Measurements from ENCODE around the gene SGSH. TPM values are rescaled to one million over a fixed set of nuclear protein-coding genes. Genes with fewer than 3 reads are reported as not detected.
A peak's percentile ranks its signal among the peaks of the same experiment; 100 is the strongest.

The SGSH gene
- total RNA-seq, 1 donor from 2014 or later: 24.0 TPM

DNA sequence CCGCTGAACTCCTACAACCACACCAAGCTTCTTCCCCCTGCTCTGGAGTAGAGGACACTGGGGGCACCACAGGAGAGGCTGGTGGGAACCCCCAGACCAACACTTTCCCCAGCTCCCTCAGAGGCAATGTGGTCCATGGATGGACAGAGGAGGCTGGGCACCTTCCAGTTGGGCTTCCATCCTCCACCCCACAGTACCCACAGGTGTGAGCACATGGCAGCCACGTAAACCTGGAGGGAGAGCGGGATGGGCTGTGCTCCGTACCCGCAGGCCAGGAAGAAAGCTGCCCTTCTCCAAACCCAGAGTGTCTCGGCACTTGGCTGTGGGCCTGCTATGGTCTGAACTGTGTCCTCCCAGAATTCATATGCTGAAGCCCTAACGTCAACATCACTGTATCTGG is 1.7 kb downstream of the SGSH start:
- peaks cover 3% of the 10 kb centered on the region for H3K4me1 Mint-ChIP-seq (ENCODE audit: low read depth, unreplicated experiment)
- H3K27me3 Mint-ChIP-seq (ENCODE audit: low read depth, unreplicated experiment): no peaks in the 10 kb centered on the region
- FAIRE-seq: no peak
- no peak for DNase-seq (ENCODE audit: low read depth)
- H3K4me2 ChIP-seq (ENCODE audit: low read length): no peak overlapping the region
- H3K4me3 ChIP-seq (ENCODE audit: insufficient read depth, low read depth, low read length): no peak overlapping the region
- peaks cover 10% of the 10 kb centered on the region for H3K4me1 ChIP-seq (ENCODE audit: insufficient read depth, low read length)
- H3K9me3 Mint-ChIP-seq (ENCODE audit: unreplicated experiment): no peaks in the 10 kb centered on the region
- H3K27ac ChIP-seq (ENCODE audit: low read depth, low read length): no peak overlapping the region
- no peak overlapping the region for H2AFZ ChIP-seq (ENCODE audit: low read depth, low read length)
- peak overlapping the region; percentile 50 for H3K4me3 Mint-ChIP-seq (ENCODE audit: unreplicated experiment)
- no peaks in the 10 kb centered on the region for H3K27me3 ChIP-seq (ENCODE audit: insufficient read depth, low read length)
- no peak overlapping the region for H3K27ac Mint-ChIP-seq (ENCODE audit: unreplicated experiment)
- no peak for TF ChIP-seq EZH2 (IDR thresholded peaks at IDR 0.05; ENCODE audit: insufficient read depth, low read length)
- TF ChIP-seq, protein P1, sequence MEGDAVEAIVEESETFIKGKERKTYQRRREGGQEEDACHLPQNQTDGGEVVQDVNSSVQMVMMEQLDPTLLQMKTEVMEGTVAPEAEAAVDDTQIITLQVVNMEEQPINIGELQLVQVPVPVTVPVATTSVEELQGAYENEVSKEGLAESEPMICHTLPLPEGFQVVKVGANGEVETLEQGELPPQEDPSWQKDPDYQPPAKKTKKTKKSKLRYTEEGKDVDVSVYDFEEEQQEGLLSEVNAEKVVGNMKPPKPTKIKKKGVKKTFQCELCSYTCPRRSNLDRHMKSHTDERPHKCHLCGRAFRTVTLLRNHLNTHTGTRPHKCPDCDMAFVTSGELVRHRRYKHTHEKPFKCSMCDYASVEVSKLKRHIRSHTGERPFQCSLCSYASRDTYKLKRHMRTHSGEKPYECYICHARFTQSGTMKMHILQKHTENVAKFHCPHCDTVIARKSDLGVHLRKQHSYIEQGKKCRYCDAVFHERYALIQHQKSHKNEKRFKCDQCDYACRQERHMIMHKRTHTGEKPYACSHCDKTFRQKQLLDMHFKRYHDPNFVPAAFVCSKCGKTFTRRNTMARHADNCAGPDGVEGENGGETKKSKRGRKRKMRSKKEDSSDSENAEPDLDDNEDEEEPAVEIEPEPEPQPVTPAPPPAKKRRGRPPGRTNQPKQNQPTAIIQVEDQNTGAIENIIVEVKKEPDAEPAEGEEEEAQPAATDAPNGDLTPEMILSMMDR (IDR thresholded peaks at IDR 0.05; ENCODE audit: insufficient read depth, low read depth, low read length): no peak
- H3K36me3 Mint-ChIP-seq (ENCODE audit: low read depth, unreplicated experiment): peaks cover 13% of the 10 kb centered on the region
- no peaks in the 10 kb centered on the region for H3K36me3 ChIP-seq (ENCODE audit: insufficient read depth, low read length)
- H3K9ac ChIP-seq (ENCODE audit: low read length): no peak overlapping the region
- H3K9me3 ChIP-seq (ENCODE audit: insufficient read depth, low read depth, low read length): no peaks in the 10 kb centered on the region
- no peaks in the 10 kb centered on the region for H3K79me2 ChIP-seq (ENCODE audit: insufficient read depth, low read length)
- peaks cover 19% of the 10 kb centered on the region for H4K20me1 ChIP-seq (ENCODE audit: insufficient read depth, low read length)

GRCh38 chr17:80217703-80218362 is 2.3 kb downstream of the SGSH start:
- TF ChIP-seq EZH2 (IDR thresholded peaks at IDR 0.05; ENCODE audit: insufficient read depth, low read length): no peak
- TF ChIP-seq, protein P1 (IDR thresholded peaks at IDR 0.05; ENCODE audit: insufficient read depth, low read depth, low read length): no peak
- peak overlapping the region; percentile 21 for H3K4me3 Mint-ChIP-seq (ENCODE audit: unreplicated experiment)
- H3K27me3 Mint-ChIP-seq (ENCODE audit: low read depth, unreplicated experiment): no peaks in the 10 kb centered on the region
- H3K4me1 Mint-ChIP-seq (ENCODE audit: low read depth, unreplicated experiment): peaks cover 3% of the 10 kb centered on the region
- Histone ChIP-seq H3K79me2 (ENCODE audit: insufficient read depth, low read length) (no peaks in the 10 kb centered on the region), H3K27ac (ENCODE audit: low read depth, low read length) (no peak overlapping the region), H3K4me2 (ENCODE audit: low read length) (no peak overlapping the region), H3K9ac (ENCODE audit: low read length) (no peak overlapping the region), H3K27me3 (ENCODE audit: insufficient read depth, low read length) (no peaks in the 10 kb centered on the region), H3K4me3 (ENCODE audit: insufficient read depth, low read depth, low read length) (no peak overlapping the region), H4K20me1 (ENCODE audit: insufficient read depth, low read length) (peaks cover 19% of the 10 kb centered on the region), H3K9me3 (ENCODE audit: insufficient read depth, low read depth, low read length) (no peaks in the 10 kb centered on the region), H2AFZ (ENCODE audit: low read depth, low read length) (no peak overlapping the region), H3K4me1 (ENCODE audit: insufficient read depth, low read length) (peaks cover 10% of the 10 kb centered on the region), H3K36me3 (ENCODE audit: insufficient read depth, low read length) (no peaks in the 10 kb centered on the region)
- peaks cover 13% of the 10 kb centered on the region for H3K36me3 Mint-ChIP-seq (ENCODE audit: low read depth, unreplicated experiment)
- peak overlapping the region; percentile 20 for H3K27ac Mint-ChIP-seq (ENCODE audit: unreplicated experiment)
- no peak for DNase-seq (ENCODE audit: low read depth)
- no peaks in the 10 kb centered on the region for H3K9me3 Mint-ChIP-seq (ENCODE audit: unreplicated experiment)
- FAIRE-seq: no peak
